OCI-LY1 (cell line): ENCODE measurements around the gene SSTR4.

Experiments
- CTCF ChIP-seq: fragments of 200-600 bp; sonication (generic), shearing (Covaris generic); IDR thresholded peaks from 2 replicates; pipeline ENCODE4 v1.5.1; 2017; ENCODE audit warnings: mild to moderate bottlenecking, antibody characterized with exemption, low read length, moderate library complexity, mixed read lengths
- EZH2 ChIP-seq: fragments of 200-600 bp; sonication (generic), shearing (Covaris generic); IDR thresholded peaks from 2 replicates; pipeline ENCODE4 v1.8.0; 2017; ENCODE audit warnings: borderline replicate concordance, mixed run types, mild to moderate bottlenecking, antibody characterized with exemption, low read length, moderate library complexity, mixed read lengths

DNA sequence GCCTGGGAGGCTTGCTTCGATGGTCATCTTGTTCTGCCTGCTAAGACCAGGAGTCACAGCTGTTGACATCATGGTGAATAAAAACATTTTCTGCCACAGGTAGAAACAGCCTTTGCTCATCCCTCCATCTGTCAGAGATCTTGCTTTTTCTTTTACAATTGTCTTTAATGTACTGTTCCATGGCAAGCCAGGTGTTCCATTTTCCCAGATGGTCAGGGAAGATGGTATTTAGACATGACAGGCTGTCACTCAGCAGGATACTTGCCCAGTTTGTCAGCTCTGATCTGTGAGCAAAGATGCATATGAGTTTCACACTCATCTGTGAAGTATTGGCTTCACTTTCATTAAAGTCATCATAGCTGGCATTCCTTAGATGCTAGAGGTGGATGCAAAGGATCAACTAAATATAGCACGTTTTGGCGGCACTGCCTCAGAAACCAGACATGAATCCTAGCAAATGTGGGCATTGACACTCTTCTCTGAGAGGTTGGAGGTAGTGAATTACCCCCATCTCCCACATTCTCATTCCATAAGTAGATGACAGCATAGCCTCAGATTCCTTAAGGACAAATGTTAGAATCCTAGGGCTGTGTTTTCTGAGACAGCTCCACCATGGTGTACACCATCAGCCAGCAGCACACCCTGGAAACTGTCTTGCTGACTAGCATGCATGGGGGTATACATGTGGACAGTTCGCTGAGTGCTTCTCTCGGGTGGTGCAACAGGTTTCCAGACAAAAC lies 4.2 kb downstream of the SSTR4 start:
- TF ChIP-seq CTCF (no peak), EZH2 (no peak)
